Measurements from ENCODE around the gene TRIM24.

DNA sequence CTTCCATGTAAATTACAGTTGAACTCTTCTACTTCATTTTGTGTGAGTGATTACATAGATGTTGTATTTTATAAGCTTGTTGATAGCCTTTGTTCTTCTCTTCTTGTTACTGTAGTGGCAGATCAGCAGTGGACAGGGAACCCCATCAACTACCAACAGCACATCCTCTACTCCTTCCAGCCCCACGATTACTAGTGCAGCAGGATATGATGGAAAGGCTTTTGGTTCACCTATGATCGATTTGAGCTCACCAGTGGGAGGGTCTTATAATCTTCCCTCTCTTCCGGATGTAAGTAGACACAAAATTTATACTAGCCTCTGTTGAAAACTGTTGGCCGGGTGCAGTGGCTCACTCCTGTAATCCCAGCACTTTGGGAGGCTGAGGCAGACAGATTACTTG, 110.7 kb downstream of the TRIM24 start:
- TF ChIP-seq, protein P1, sequence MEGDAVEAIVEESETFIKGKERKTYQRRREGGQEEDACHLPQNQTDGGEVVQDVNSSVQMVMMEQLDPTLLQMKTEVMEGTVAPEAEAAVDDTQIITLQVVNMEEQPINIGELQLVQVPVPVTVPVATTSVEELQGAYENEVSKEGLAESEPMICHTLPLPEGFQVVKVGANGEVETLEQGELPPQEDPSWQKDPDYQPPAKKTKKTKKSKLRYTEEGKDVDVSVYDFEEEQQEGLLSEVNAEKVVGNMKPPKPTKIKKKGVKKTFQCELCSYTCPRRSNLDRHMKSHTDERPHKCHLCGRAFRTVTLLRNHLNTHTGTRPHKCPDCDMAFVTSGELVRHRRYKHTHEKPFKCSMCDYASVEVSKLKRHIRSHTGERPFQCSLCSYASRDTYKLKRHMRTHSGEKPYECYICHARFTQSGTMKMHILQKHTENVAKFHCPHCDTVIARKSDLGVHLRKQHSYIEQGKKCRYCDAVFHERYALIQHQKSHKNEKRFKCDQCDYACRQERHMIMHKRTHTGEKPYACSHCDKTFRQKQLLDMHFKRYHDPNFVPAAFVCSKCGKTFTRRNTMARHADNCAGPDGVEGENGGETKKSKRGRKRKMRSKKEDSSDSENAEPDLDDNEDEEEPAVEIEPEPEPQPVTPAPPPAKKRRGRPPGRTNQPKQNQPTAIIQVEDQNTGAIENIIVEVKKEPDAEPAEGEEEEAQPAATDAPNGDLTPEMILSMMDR (conservative IDR thresholded peaks at IDR 0.05), result no peak
- TF ChIP-seq ZFX (IDR thresholded peaks at IDR 0.05), result no peak
